Measurements from ENCODE around the gene FREM1.

DNA sequence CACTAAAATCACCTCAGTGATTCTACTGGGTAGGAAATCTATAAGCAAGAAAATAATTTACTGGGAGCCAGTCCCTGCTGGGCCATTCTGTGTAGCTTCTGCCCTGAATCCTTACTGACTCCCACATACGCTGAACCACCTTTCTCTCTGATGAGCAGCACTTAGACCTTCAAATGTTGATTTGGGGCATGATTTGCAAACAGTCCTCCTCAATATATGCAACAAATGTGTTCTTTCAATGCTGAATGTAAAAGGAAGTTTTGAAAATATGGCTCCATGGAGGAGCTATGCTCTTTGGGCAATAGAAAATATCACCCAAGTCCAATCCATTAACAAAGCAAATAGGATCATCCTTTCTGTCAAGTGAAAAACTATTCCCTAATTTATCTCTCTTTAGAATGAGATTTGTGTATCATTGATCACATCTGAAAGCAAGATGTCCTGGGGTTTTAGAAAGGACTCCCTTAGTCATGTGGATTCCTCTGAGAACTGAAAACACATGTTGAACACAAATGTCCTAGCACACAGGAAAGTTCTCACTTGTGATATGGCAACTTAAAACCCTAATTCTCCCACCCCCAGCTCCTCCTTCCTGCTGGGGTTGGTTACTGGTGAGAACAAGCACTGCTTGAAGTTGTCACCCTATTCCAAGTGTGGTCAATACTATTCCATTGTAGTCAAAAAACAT, 178.8 kb downstream of the FREM1 start:
- TF ChIP-seq SMAD5 (IDR thresholded peaks at IDR 0.05; ENCODE audit: low read depth) (no peak), MEF2B (IDR thresholded peaks at IDR 0.05; ENCODE audit: partially characterized antibody, poor library complexity, severe bottlenecking) (no peak), EZH2 (IDR thresholded peaks at IDR 0.05; ENCODE audit: borderline replicate concordance, control insufficient read depth, low read depth, low read length) (no peak), RAD21 (IDR thresholded peaks at IDR 0.05; ENCODE audit: insufficient read depth, low read depth, low read length) (no peak), ZNF622 (IDR thresholded peaks at IDR 0.05) (no peak), POLR2AphosphoS5 (IDR thresholded peaks at IDR 0.05; ENCODE audit: low read length) (no peak), REST (IDR thresholded peaks at IDR 0.05; ENCODE audit: low read depth, low read length) (no peak), CHD2 (IDR thresholded peaks at IDR 0.05; ENCODE audit: borderline replicate concordance, low read depth, low read length) (no peak), HDAC6 (IDR thresholded peaks at IDR 0.05; ENCODE audit: unreplicated experiment) (no peak), BRCA1 (IDR thresholded peaks at IDR 0.05; ENCODE audit: low read depth, low read length) (no peak), SUZ12 (IDR thresholded peaks at IDR 0.05; ENCODE audit: unreplicated experiment) (no peak), SRF (IDR thresholded peaks at IDR 0.05; ENCODE audit: low read depth in 2 of 2, low read length in 2 of 2) (no peak), NFYA (IDR thresholded peaks at IDR 0.05; ENCODE audit: borderline replicate concordance, low read depth, low read length) (no peak)
- TF ChIP-seq, protein P1, sequence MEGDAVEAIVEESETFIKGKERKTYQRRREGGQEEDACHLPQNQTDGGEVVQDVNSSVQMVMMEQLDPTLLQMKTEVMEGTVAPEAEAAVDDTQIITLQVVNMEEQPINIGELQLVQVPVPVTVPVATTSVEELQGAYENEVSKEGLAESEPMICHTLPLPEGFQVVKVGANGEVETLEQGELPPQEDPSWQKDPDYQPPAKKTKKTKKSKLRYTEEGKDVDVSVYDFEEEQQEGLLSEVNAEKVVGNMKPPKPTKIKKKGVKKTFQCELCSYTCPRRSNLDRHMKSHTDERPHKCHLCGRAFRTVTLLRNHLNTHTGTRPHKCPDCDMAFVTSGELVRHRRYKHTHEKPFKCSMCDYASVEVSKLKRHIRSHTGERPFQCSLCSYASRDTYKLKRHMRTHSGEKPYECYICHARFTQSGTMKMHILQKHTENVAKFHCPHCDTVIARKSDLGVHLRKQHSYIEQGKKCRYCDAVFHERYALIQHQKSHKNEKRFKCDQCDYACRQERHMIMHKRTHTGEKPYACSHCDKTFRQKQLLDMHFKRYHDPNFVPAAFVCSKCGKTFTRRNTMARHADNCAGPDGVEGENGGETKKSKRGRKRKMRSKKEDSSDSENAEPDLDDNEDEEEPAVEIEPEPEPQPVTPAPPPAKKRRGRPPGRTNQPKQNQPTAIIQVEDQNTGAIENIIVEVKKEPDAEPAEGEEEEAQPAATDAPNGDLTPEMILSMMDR (IDR thresholded peaks at IDR 0.05 in 2 of 3, conservative IDR thresholded peaks at IDR 0.05 in 1 of 3; ENCODE audit: control insufficient read depth in 2 of 3, extremely low read depth in 1 of 3, insufficient read depth in 1 of 3, low read depth in 3 of 3, low read length in 3 of 3) = no peak
